GM12878 (cell line): Measurements from ENCODE around the gene SHISA6. TPM values are rescaled to one million over a fixed set of nuclear protein-coding genes. Genes with fewer than 3 reads are reported as not detected.

Source experiments
- ATAC-seq: fragments of 200-7000 bp; cut with Tn5 transposase; 3 replicates; pipeline ENCODE4 v1.9.1; 2020; ENCODE audit warnings: mild to moderate bottlenecking, moderate library complexity
- BruUV-seq: library from RNA; stranded (reverse); fragments of 400-500 nt; replicated peaks from 2 replicates; lab custom pipeline; 2021; lab: Mats Ljungman, UMichigan
- CTCF ChIA-PET: fragments of 300-600 bp; sonication (Branson Sonifier 250); formaldehyde crosslinking; extraction: SDS; loops from one replicate; lab custom pipeline; 2021; ENCODE audit warnings: inconsistent platforms; lab: Yijun Ruan, JAX
- POLR2A ChIA-PET: fragments of 350-600 bp; formaldehyde crosslinking; extraction: SDS; loops from one replicate; lab custom pipeline; 2021; ENCODE audit warnings: inconsistent platforms; lab: Charles Lee
- RAD21 ChIA-PET: fragments of 300-600 bp; sonication (Branson Sonifier 250); formaldehyde crosslinking; loops from one replicate; lab custom pipeline; 2023; ENCODE audit warnings: antibody characterized with exemption; ENCODE audit not compliant: unreplicated experiment; lab: Charles Lee
- SMC1A ChIA-PET: fragments of 300-600 bp; sonication (Branson Sonifier 250); formaldehyde crosslinking; loops from one replicate; lab custom pipeline; 2023; ENCODE audit not compliant: unreplicated experiment, uncharacterized antibody; lab: Charles Lee
- DNase-seq: peaks from one replicate; pipeline ENCODE4 v3.0.0-alpha.2; 2011; ENCODE audit warnings: low read depth, low spot score
- FAIRE-seq: peaks from 3 replicates; lab custom pipeline; 2011; peaks lifted over from hg19 to GRCh38; lab: Jason Lieb, UNC
- H2AFZ ChIP-seq: 2 replicates; pipeline ENCODE4 v1.6.0; 2011; ENCODE audit warnings: low read depth, low read length, control low read depth; ENCODE audit not compliant: control insufficient read depth
- H3K27ac ChIP-seq: 2 replicates; pipeline ENCODE4 v1.5.1; 2011; ENCODE audit warnings: control low read depth; ENCODE audit not compliant: control insufficient read depth, insufficient read depth
- H3K27me3 ChIP-seq, 2 experiments: replicated peaks in 1 of 2; 2 replicates each; pipeline versions ENCODE4 v1.6.0 to v1.6.1; 2011; ENCODE audit warnings: low read length in 1 of 2; ENCODE audit not compliant: control insufficient read depth in 2 of 2, insufficient read depth in 2 of 2
- H3K36me3 ChIP-seq, 2 experiments: 2 replicates each; pipeline ENCODE4 v1.5.1; 2011; ENCODE audit warnings: low read length in 1 of 2; ENCODE audit not compliant: control insufficient read depth in 2 of 2, insufficient read depth in 2 of 2
- H3K4me1 ChIP-seq: 2 replicates; pipeline ENCODE4 v1.6.1; 2011; ENCODE audit warnings: mild to moderate bottlenecking, low read length, moderate library complexity, mixed read lengths; ENCODE audit not compliant: control insufficient read depth, insufficient read depth
- H3K4me2 ChIP-seq: 2 replicates; pipeline ENCODE4 v1.6.0; 2011; ENCODE audit warnings: control low read depth; ENCODE audit not compliant: control insufficient read depth, insufficient read depth
- H3K4me3 ChIP-seq: fragments of 200-600 bp; sonication (generic); 2 replicates; pipeline ENCODE4 v1.5.1; 2016
- H3K79me2 ChIP-seq: 2 replicates; pipeline ENCODE4 v1.6.0; 2011; ENCODE audit warnings: low read length; ENCODE audit not compliant: control insufficient read depth, insufficient read depth
- H3K9ac ChIP-seq: 2 replicates; pipeline ENCODE4 v1.8.0; 2011; ENCODE audit warnings: low read length, control low read depth, mixed read lengths; ENCODE audit not compliant: control insufficient read depth, insufficient read depth
- H3K9me3 ChIP-seq: replicated peaks from 3 replicates; pipeline ENCODE4 v1.5.1; 2011; ENCODE audit warnings: mild to moderate bottlenecking, low read length; ENCODE audit not compliant: control insufficient read depth, insufficient read depth
- H4K20me1 ChIP-seq: 2 replicates; pipeline ENCODE4 v1.6.0; 2011; ENCODE audit not compliant: control insufficient read depth, insufficient read depth
- ATF2 ChIP-seq: IDR thresholded peaks from 2 replicates; pipeline ENCODE4 v1.6.1; 2012; ENCODE audit warnings: low read length, inconsistent platforms
- DPF2 ChIP-seq: fragments of 450-650 bp; IDR thresholded peaks from 2 replicates; pipeline ENCODE4 v1.6.1; 2017; ENCODE audit warnings: mild to moderate bottlenecking
- EP300 ChIP-seq, 2 experiments: fragments of 150-350 bp in 1 of 2; IDR thresholded peaks; 2 replicates each; pipeline ENCODE4 v1.6.1; 2011 to 2012; ENCODE audit warnings: low read depth in 2 of 2, low read length in 2 of 2, borderline replicate concordance in 1 of 2, improper control_type of control experiment in 1 of 2, inconsistent platforms in 1 of 2; ENCODE audit not compliant: control insufficient read depth in 1 of 2
- FOS ChIP-seq: IDR thresholded peaks from 3 replicates; pipeline ENCODE4 v1.6.1; 2011; ENCODE audit warnings: borderline replicate concordance; ENCODE audit not compliant: insufficient read length; ENCODE audit errors: extremely low read depth
- HDAC6 ChIP-seq: fragments of 200-600 bp; sonication (generic); IDR thresholded peaks from one replicate; pipeline ENCODE4 v1.8.0; 2017; ENCODE audit warnings: antibody characterized with exemption; ENCODE audit not compliant: unreplicated experiment
- HDGF ChIP-seq: fragments of 450-650 bp; IDR thresholded peaks from 2 replicates; pipeline ENCODE4 v1.6.1; 2016; ENCODE audit warnings: antibody characterized with exemption
- IRF4 ChIP-seq: IDR thresholded peaks from 2 replicates; pipeline ENCODE4 v1.6.1; 2011; ENCODE audit warnings: low read depth, low read length
- MEF2A ChIP-seq: IDR thresholded peaks from 2 replicates; pipeline ENCODE4 v1.6.1; 2011; ENCODE audit warnings: low read depth, mild to moderate bottlenecking, low read length, moderate library complexity; ENCODE audit not compliant: insufficient read depth
- MYB ChIP-seq: fragments of 150-350 bp; IDR thresholded peaks from 2 replicates; pipeline ENCODE4 v1.6.1; 2014; ENCODE audit warnings: mild to moderate bottlenecking, low read depth, low read length, borderline replicate concordance
- SMAD1 ChIP-seq: fragments of 450-650 bp; IDR thresholded peaks from 2 replicates; pipeline ENCODE4 v1.6.1; 2018; ENCODE audit warnings: mild to moderate bottlenecking, low read depth; ENCODE audit not compliant: partially characterized antibody
- SMC3 ChIP-seq: IDR thresholded peaks from 2 replicates; pipeline ENCODE4 v1.6.1; 2011; ENCODE audit warnings: low read length, improper control_type of control experiment, borderline replicate concordance
- SP1 ChIP-seq: IDR thresholded peaks from one replicate; pipeline ENCODE4 v1.6.1; 2011; ENCODE audit warnings: low read depth, low read length
- ZNF687 ChIP-seq: fragments of 450-650 bp; IDR thresholded peaks from 2 replicates; pipeline ENCODE4 v1.6.1; 2017; ENCODE audit warnings: mild to moderate bottlenecking, moderate library complexity
- WGBS: methylation state at CpG from one replicate; pipeline ENCODE4 v1.1.6; 2016; ENCODE audit warnings: low lambda C conversion rate; ENCODE audit not compliant: insufficient replicate concordance, insufficient coverage; ENCODE audit errors: missing lambda C conversion rate; 5-methylcytosine and 5-hydroxymethylcytosine counted together
- in situ Hi-C: fragments of 300-500 bp; cut with MboI; formaldehyde crosslinking; loops from 9 replicates; pipeline ENCODE4 v1.14.3; 2018; ENCODE audit warnings: mixed read lengths
- intact Hi-C: fragments of 100-400 bp; cut with micrococcal nuclease; formaldehyde crosslinking; loops from one replicate; pipeline ENCODE4 v1.14.2; 2022; ENCODE audit not compliant: unreplicated experiment
- polyA plus RNA-seq, 11 experiments: library from polyadenylated mRNA; depleted of rRNA in 4 of 11; unstranded in 6 of 11; stranded (reverse) in 5 of 11; fragments of >200 nt; fragmentation: Nextera tagmentation in 4 of 11; fragmentation: Illumina TruSeq in 1 of 11; extraction: Ambion mirVana in 4 of 11; extraction: Trizol in 1 of 11; gene quantifications; 1 replicate in 1 of 11; 2 replicates in 10 of 11; pipeline versions ENCODE4 v1.2.1 to v1.2.3, GENCODE V29; 2011 to 2016; ENCODE audit warnings: inconsistent platforms in 2 of 11, missing spikeins in 2 of 11, low read depth in 1 of 11
- total RNA-seq, 4 experiments: library from RNA; depleted of rRNA in 3 of 4; stranded (reverse); fragments of >200 nt in 3 of 4; fragmentation: Illumina TruSeq in 1 of 4; extraction: Trizol in 1 of 4; gene quantifications; 2 replicates each; pipeline versions ENCODE4 v1.2.1 to v1.2.3, GENCODE V29; 2013 to 2021

Gene SHISA6
- total and polyA plus RNA-seq, 10 of the 15 experiments (the other 5 are each of a cell fraction or from before 2014, with no cell fraction given) = not detected

GRCh38 chr17:11250161-11250560, 9.1 kb downstream of the SHISA6 start:
- intact Hi-C loops (no loop called here), in situ Hi-C loops (no loop called here)
- BruUV-seq = no TSS peak
- ChIA-PET RAD21 (no interaction called here), POLR2A (no interaction called here), CTCF (no interaction called here), SMC1A (no interaction called here)
- Histone ChIP-seq H3K4me3 (no peak overlapping the region), H3K4me1 (no peaks in the 10 kb centered on the region), H3K36me3 (no peaks in the 10 kb centered on the region), H3K27me3 (no peaks in the 10 kb centered on the region), H3K9me3 (no peaks in the 10 kb centered on the region; the same call in 2 of the 3 replicates), H4K20me1 (no peaks in the 10 kb centered on the region), H2AFZ (no peak overlapping the region), H3K27ac (no peak overlapping the region), H3K9ac (no peak overlapping the region), H3K4me2 (no peak overlapping the region), H3K79me2 (no peaks in the 10 kb centered on the region)
- no peak for TF ChIP-seq SMC3
- no peak for TF ChIP-seq IRF4
- no peak for TF ChIP-seq ATF2
- WGBS = 35% methylated on average over 7 of the region's 7 CpGs
- FAIRE-seq (no peak), ATAC-seq (no peak), DNase-seq (no peak)

GRCh38 chr17:11251561-11252107, 10.6 kb downstream of the SHISA6 start:
- in situ Hi-C loops (no loop called here), intact Hi-C loops (no loop called here)
- Histone ChIP-seq H3K4me1 (no peaks in the 10 kb centered on the region), H3K27ac (no peak overlapping the region), H3K36me3 (no peaks in the 10 kb centered on the region), H3K79me2 (no peaks in the 10 kb centered on the region), H3K4me2 (no peak overlapping the region), H3K9ac (no peak overlapping the region), H3K4me3 (no peak overlapping the region), H3K9me3 (no peaks in the 10 kb centered on the region; the same call in 2 of the 3 replicates), H4K20me1 (no peaks in the 10 kb centered on the region), H2AFZ (no peak overlapping the region), H3K27me3 (no peaks in the 10 kb centered on the region)
- ATAC-seq (no peak), FAIRE-seq (no peak), DNase-seq (no peak)
- CTCF ChIA-PET = no interaction called here
- RAD21 ChIA-PET = no interaction called here
- 35% methylated on average over 11 of the region's 11 CpGs for WGBS
- POLR2A ChIA-PET = no interaction called here
- SMC1A ChIA-PET = no interaction called here
- no TSS peak for BruUV-seq
- no peak for TF ChIP-seq HDAC6
- no peak for TF ChIP-seq HDGF
- TF ChIP-seq DPF2 = no peak
- TF ChIP-seq MYB = no peak
- no peak for TF ChIP-seq SMAD1
- TF ChIP-seq MEF2A = no peak
- TF ChIP-seq ZNF687 = no peak
- no peak for TF ChIP-seq FOS
- TF ChIP-seq EP300 (IDR thresholded peaks at IDR 0.05; ENCODE audit: borderline replicate concordance in 1 of 2, control insufficient read depth in 1 of 2, low read depth in 2 of 2, low read length in 2 of 2) = no peak
- TF ChIP-seq SP1 = no peak
